HL-60 (cell line): ENCODE data around the gene FH.

Source experiments
- GABPA ChIP-seq: IDR thresholded peaks from 2 replicates; pipeline ENCODE4 v1.6.1; 2012; ENCODE audit warnings: low read depth
- POLR2AphosphoS5 ChIP-seq: IDR thresholded peaks from 2 replicates; pipeline ENCODE4 v1.6.1; 2012; ENCODE audit warnings: low read depth
- SPI1 ChIP-seq: IDR thresholded peaks from 2 replicates; pipeline ENCODE4 v1.6.1; 2012; ENCODE audit warnings: low read depth, mild to moderate bottlenecking, borderline replicate concordance
- TF ChIP-seq, protein P1 (sequence below): IDR thresholded peaks from one replicate; pipeline ENCODE4 v1.5.1; 2011; ENCODE audit warnings: low read length, control low read depth, inconsistent platforms; ENCODE audit not compliant: insufficient read depth
- TF ChIP-seq, protein P2 (sequence below): IDR thresholded peaks from 2 replicates; pipeline ENCODE4 v1.6.1; 2012; ENCODE audit warnings: low read depth; ENCODE audit not compliant: insufficient replicate concordance

DNA sequence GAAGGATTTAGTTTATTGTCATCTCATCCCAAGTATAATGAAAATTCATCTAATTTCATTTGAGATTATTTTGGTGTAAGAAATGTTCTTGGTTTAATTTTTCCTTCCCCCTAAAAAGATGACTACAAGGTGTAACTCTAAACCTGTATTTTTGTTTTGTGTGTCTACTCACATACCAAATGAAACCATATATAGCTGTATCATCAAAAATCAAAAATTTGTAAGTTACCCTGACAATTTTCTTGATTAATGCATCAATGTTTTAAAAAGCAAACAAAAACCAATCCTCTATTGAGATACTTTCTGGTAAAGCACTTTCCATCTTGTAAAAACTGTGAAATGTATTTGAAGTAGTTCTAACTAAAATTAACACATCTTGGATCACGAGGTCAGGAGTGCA, 30.8 kb downstream of the FH start:
- TF ChIP-seq POLR2AphosphoS5 (no peak), GABPA (no peak), SPI1 (no peak)
- TF ChIP-seq, protein P1, sequence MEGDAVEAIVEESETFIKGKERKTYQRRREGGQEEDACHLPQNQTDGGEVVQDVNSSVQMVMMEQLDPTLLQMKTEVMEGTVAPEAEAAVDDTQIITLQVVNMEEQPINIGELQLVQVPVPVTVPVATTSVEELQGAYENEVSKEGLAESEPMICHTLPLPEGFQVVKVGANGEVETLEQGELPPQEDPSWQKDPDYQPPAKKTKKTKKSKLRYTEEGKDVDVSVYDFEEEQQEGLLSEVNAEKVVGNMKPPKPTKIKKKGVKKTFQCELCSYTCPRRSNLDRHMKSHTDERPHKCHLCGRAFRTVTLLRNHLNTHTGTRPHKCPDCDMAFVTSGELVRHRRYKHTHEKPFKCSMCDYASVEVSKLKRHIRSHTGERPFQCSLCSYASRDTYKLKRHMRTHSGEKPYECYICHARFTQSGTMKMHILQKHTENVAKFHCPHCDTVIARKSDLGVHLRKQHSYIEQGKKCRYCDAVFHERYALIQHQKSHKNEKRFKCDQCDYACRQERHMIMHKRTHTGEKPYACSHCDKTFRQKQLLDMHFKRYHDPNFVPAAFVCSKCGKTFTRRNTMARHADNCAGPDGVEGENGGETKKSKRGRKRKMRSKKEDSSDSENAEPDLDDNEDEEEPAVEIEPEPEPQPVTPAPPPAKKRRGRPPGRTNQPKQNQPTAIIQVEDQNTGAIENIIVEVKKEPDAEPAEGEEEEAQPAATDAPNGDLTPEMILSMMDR = no peak
- TF ChIP-seq, protein P2, sequence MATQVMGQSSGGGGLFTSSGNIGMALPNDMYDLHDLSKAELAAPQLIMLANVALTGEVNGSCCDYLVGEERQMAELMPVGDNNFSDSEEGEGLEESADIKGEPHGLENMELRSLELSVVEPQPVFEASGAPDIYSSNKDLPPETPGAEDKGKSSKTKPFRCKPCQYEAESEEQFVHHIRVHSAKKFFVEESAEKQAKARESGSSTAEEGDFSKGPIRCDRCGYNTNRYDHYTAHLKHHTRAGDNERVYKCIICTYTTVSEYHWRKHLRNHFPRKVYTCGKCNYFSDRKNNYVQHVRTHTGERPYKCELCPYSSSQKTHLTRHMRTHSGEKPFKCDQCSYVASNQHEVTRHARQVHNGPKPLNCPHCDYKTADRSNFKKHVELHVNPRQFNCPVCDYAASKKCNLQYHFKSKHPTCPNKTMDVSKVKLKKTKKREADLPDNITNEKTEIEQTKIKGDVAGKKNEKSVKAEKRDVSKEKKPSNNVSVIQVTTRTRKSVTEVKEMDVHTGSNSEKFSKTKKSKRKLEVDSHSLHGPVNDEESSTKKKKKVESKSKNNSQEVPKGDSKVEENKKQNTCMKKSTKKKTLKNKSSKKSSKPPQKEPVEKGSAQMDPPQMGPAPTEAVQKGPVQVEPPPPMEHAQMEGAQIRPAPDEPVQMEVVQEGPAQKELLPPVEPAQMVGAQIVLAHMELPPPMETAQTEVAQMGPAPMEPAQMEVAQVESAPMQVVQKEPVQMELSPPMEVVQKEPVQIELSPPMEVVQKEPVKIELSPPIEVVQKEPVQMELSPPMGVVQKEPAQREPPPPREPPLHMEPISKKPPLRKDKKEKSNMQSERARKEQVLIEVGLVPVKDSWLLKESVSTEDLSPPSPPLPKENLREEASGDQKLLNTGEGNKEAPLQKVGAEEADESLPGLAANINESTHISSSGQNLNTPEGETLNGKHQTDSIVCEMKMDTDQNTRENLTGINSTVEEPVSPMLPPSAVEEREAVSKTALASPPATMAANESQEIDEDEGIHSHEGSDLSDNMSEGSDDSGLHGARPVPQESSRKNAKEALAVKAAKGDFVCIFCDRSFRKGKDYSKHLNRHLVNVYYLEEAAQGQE = no peak
